ENCODE measurements around the gene INPP5A.

The INPP5A gene

DNA sequence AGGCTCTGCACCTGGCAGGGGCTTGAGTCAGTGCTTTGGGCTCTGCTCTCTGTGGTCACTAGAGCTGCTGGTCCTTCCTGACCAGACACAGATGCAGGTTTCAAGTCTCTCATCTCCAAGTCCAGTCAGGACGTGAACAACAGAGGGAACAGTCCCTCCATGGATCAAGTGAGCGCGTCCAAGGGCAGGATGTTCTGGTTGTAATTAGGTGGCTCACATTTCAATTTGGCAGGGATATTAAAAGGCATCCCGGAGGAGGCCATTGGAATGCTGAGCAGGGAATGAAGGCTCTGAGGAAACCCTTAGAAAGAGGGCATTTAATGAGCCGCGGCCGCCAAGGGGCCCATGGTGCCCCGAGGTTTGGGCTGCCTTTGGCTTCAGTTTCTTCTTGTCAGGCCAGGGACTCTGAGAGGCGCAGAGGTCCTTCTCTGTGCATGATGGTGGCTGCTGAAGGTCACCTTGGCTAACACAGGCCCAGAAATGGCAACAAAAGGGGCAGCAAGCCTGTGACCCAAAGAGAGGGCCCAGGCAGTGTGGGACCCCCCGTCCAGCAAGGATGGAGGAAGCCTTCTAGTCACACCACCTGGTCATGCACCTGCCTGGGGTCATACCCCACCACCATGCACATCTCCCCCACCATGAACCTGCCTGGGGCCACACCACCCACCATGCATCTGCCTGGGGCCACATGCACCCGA, 30.7 kb upstream of the INPP5A start:
- no peaks in the 10 kb centered on the region for H3K9me3 ChIP-seq (ENCODE audit: insufficient read depth, low read length)
- no peak for DNase-seq (ENCODE audit: low read depth, low spot score)
- H3K9ac ChIP-seq (ENCODE audit: insufficient read length, low read depth) = no peak overlapping the region

GRCh38 chr10:132507409-132507955, 30.1 kb upstream of the INPP5A start:
- Histone ChIP-seq H3K4me1 (ENCODE audit: insufficient read depth, insufficient read length) (peaks cover 2% of the 10 kb centered on the region), H3K36me3 (ENCODE audit: insufficient read depth, insufficient read length, low read length) (no peaks in the 10 kb centered on the region), H3K27me3 (ENCODE audit: insufficient read depth, insufficient read length) (no peaks in the 10 kb centered on the region), H3K4me3 (ENCODE audit: insufficient read length, low read depth) (no peak overlapping the region), H3K9me3 (ENCODE audit: insufficient read depth, low read length) (no peaks in the 10 kb centered on the region), H3K9ac (ENCODE audit: insufficient read length, low read depth) (no peak overlapping the region)
- TF ChIP-seq ZNF274 (IDR thresholded peaks at IDR 0.05; ENCODE audit: low read depth, low read length) = no peak
- TF ChIP-seq YY1 (IDR thresholded peaks at IDR 0.05; ENCODE audit: insufficient read depth, insufficient read length) = no peak
- DNase-seq (ENCODE audit: low read depth, low spot score) = no peak

More for the DNA sequence above, 30.7 kb upstream of the INPP5A start:
- no peaks in the 10 kb centered on the region for H3K27me3 ChIP-seq (ENCODE audit: insufficient read depth, insufficient read length)
- TF ChIP-seq SUZ12 (IDR thresholded peaks at IDR 0.05; ENCODE audit: extremely low read depth, insufficient read depth, insufficient read length) = no peak
- TF ChIP-seq YY1 (IDR thresholded peaks at IDR 0.05; ENCODE audit: insufficient read depth, insufficient read length) = no peak
- no peak for TF ChIP-seq ZNF274 (IDR thresholded peaks at IDR 0.05; ENCODE audit: low read depth, low read length)
- peaks cover 2% of the 10 kb centered on the region for H3K4me1 ChIP-seq (ENCODE audit: insufficient read depth, insufficient read length)
- H3K36me3 ChIP-seq (ENCODE audit: insufficient read depth, insufficient read length, low read length) = no peaks in the 10 kb centered on the region
- H3K4me3 ChIP-seq (ENCODE audit: insufficient read length, low read depth) = no peak overlapping the region

- Histone ChIP-seq H3K9me3 (ENCODE audit: insufficient read depth, low read length) (no peaks in the 10 kb centered on the region), H3K4me1 (ENCODE audit: insufficient read depth, insufficient read length) (peaks cover 2% of the 10 kb centered on the region), H3K9ac (ENCODE audit: insufficient read length, low read depth) (no peak overlapping the region), H3K27me3 (ENCODE audit: insufficient read depth, insufficient read length) (no peaks in the 10 kb centered on the region), H3K4me3 (ENCODE audit: insufficient read length, low read depth) (no peak overlapping the region), H3K36me3 (ENCODE audit: insufficient read depth, insufficient read length, low read length) (no peaks in the 10 kb centered on the region)
- DNase-seq (ENCODE audit: low read depth, low spot score) = no peak
- no peak for TF ChIP-seq ZNF274 (IDR thresholded peaks at IDR 0.05; ENCODE audit: low read depth, low read length)
- TF ChIP-seq SUZ12 (IDR thresholded peaks at IDR 0.05; ENCODE audit: extremely low read depth, insufficient read depth, insufficient read length) = no peak
- TF ChIP-seq YY1 (IDR thresholded peaks at IDR 0.05; ENCODE audit: insufficient read depth, insufficient read length) = no peak
Measured at GRCh38 chr10:132507956-132508490, 29.6 kb upstream of the INPP5A start.

- DNase-seq (ENCODE audit: low read depth, low spot score) = no peak
- H3K27me3 ChIP-seq (ENCODE audit: insufficient read depth, insufficient read length) = no peaks in the 10 kb centered on the region
- TF ChIP-seq ZNF274 (IDR thresholded peaks at IDR 0.05; ENCODE audit: low read depth, low read length) (no peak), SUZ12 (IDR thresholded peaks at IDR 0.05; ENCODE audit: extremely low read depth, insufficient read depth, insufficient read length) (no peak), YY1 (IDR thresholded peaks at IDR 0.05; ENCODE audit: insufficient read depth, insufficient read length) (no peak)
- H3K9ac ChIP-seq (ENCODE audit: insufficient read length, low read depth) = no peak overlapping the region
- H3K4me1 ChIP-seq (ENCODE audit: insufficient read depth, insufficient read length) = peaks cover 2% of the 10 kb centered on the region
- no peaks in the 10 kb centered on the region for H3K36me3 ChIP-seq (ENCODE audit: insufficient read depth, insufficient read length, low read length)
- H3K4me3 ChIP-seq (ENCODE audit: insufficient read length, low read depth) = no peak overlapping the region
- no peaks in the 10 kb centered on the region for H3K9me3 ChIP-seq (ENCODE audit: insufficient read depth, low read length)
Measured at GRCh38 chr10:132508581-132509443, 28.8 kb upstream of the INPP5A start.

DNA sequence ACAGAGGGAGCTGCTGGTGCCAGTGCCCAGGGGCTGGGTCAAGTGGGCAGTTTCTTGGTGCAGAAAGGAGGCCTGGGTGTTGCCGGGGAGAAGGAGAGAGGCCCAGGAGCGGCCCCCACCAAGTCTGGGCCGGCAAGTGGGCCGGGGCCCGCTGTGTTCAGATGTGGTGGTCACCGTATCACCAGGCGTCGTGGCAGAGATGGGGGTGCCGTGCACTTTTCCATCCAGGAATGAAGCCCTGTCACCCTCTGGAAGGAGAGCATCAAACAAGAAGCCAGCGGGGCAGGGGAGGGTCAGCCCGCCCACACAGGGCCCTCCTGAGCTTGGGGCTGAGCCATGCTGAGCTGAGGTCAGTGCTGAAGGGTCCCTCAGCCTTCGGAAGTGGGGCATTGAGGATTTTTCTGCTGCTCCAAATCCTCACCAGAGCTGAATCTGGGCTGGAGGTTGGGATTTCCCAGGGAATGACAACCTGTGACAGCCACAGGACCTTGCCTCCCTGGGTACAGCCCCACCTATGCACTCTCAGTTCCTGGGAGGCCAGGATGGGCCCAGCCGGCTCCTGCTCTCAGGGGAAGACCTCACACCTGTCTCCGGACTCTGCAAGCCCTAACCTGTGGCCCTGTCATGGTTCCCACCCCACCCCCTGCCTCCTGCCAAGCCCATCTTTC, 27.9 kb upstream of the INPP5A start:
- no peak for DNase-seq (ENCODE audit: low read depth, low spot score)
- no peaks in the 10 kb centered on the region for H3K36me3 ChIP-seq (ENCODE audit: insufficient read depth, insufficient read length, low read length)

GRCh38 chr10:132510174-132510611, 27.4 kb upstream of the INPP5A start:
- TF ChIP-seq SUZ12 (IDR thresholded peaks at IDR 0.05; ENCODE audit: extremely low read depth, insufficient read depth, insufficient read length) (no peak), ZNF274 (IDR thresholded peaks at IDR 0.05; ENCODE audit: low read depth, low read length) (no peak), YY1 (IDR thresholded peaks at IDR 0.05; ENCODE audit: insufficient read depth, insufficient read length) (no peak)
- no peak for DNase-seq (ENCODE audit: low read depth, low spot score)
- no peak overlapping the region for H3K9ac ChIP-seq (ENCODE audit: insufficient read length, low read depth)
- no peaks in the 10 kb centered on the region for H3K36me3 ChIP-seq (ENCODE audit: insufficient read depth, insufficient read length, low read length)
- H3K4me3 ChIP-seq (ENCODE audit: insufficient read length, low read depth) = no peak overlapping the region
- H3K27me3 ChIP-seq (ENCODE audit: insufficient read depth, insufficient read length) = no peaks in the 10 kb centered on the region
- H3K4me1 ChIP-seq (ENCODE audit: insufficient read depth, insufficient read length) = peaks cover 2% of the 10 kb centered on the region
- H3K9me3 ChIP-seq (ENCODE audit: insufficient read depth, low read length) = no peaks in the 10 kb centered on the region

More for the DNA sequence above, 27.9 kb upstream of the INPP5A start:
- no peaks in the 10 kb centered on the region for H3K9me3 ChIP-seq (ENCODE audit: insufficient read depth, low read length)
- H3K27me3 ChIP-seq (ENCODE audit: insufficient read depth, insufficient read length) = no peaks in the 10 kb centered on the region
- H3K9ac ChIP-seq (ENCODE audit: insufficient read length, low read depth) = no peak overlapping the region
- H3K4me3 ChIP-seq (ENCODE audit: insufficient read length, low read depth) = no peak overlapping the region
- TF ChIP-seq ZNF274 (IDR thresholded peaks at IDR 0.05; ENCODE audit: low read depth, low read length) = no peak
- no peak for TF ChIP-seq SUZ12 (IDR thresholded peaks at IDR 0.05; ENCODE audit: extremely low read depth, insufficient read depth, insufficient read length)
- no peak for TF ChIP-seq YY1 (IDR thresholded peaks at IDR 0.05; ENCODE audit: insufficient read depth, insufficient read length)
- H3K4me1 ChIP-seq (ENCODE audit: insufficient read depth, insufficient read length) = peaks cover 2% of the 10 kb centered on the region
